Activated T-cell treated with anti-CD3 and anti-CD28 coated beads, Interleukin-2, amount 50 U/mL, for 1 hour (primary cell): Measurements from ENCODE around the gene CCIN.
A peak's percentile ranks its signal among the peaks of the same experiment; 100 is the strongest.
"Not testable (repeated sequence)": the region's sequence is repeated elsewhere in the genome, so short reads cannot be mapped to it uniquely, and the experiment has no call there.

ENCODE experiments used
- DNase-seq: peaks from one replicate; pipeline ENCODE4 v3.0.0-alpha.2; 2020

Gene CCIN

DNA sequence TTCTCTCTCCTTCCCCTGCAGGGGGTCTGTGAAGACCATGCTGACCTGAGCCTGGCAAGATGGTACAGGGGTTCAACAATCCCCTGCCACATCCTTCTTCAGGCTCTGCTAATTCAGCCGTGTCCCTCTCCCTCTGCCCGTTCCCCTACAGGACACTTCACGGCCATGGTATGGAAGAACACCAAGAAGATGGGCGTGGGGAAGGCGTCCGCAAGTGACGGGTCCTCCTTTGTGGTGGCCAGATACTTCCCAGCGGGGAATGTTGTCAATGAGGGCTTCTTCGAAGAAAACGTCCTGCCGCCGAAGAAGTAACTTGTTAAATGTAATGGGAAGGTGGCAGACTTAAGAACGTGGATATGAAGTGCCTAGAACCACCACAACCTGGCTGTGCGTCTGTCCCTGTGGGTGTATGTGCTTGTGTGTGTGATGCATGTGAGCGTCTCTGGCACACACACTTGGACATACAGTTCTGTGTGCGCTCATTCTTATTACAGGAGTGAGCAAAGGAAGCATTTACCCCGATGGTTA is 6.9 kb upstream of the CCIN start:
- no peak for DNase-seq

DNA sequence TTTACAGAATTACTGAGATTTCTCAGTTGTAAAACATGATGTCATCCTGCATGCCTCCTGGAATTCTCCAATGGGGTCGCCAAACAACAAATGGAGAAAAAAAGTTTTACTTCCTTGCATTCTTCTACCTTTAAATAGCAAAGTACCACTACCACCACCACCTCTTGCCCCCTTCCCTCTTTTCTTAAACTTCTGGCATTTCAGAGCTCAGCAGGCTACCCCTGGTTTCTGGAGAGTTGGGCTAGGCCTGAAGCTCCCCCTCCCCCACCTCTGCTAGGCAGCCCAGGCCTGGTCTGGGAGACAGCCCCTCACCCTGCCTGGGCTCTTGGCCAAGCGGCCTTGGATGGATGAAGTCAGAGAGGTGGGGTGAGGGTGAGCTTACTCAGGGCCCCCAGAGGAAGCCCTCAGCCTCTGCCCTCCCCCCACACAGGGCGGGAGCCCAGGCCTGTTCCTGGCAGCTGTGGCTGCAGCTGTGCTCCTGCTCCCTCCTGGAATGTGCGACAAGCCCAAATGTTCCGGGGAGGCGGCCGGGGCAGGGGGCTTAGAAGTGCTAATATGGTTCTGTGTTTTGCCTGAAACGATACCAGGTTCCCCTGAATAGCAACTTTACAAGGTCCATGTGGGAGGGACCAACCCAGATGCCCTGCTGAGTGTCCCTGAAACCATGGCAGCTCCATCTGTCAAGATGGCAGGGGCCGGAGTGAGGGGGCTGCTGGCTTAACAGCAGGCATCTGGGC is 6.0 kb upstream of the CCIN start:
- DNase-seq = no peak

GRCh38 chr9:36163786-36164170 is 5.4 kb upstream of the CCIN start:
- no peak for DNase-seq

DNA sequence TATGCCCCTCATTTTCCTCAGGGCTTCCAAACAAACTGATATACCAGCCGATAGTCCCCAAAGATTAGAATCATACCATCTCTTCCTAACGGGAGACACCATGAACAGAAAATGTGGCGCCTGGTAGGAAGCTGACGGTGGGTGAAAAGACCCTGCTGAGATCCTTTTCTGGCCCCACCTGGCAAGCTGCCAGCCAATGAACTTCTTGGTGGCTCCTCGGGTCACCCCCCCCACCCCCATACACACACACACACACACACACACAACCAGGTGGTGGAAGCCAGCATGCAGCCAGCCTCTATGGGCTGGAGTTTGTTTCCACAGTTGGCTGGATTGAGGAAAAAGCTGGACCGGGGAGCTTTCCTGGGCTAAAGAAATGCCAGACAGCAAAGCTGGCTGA is 4.8 kb upstream of the CCIN start:
- no peak for DNase-seq

DNA sequence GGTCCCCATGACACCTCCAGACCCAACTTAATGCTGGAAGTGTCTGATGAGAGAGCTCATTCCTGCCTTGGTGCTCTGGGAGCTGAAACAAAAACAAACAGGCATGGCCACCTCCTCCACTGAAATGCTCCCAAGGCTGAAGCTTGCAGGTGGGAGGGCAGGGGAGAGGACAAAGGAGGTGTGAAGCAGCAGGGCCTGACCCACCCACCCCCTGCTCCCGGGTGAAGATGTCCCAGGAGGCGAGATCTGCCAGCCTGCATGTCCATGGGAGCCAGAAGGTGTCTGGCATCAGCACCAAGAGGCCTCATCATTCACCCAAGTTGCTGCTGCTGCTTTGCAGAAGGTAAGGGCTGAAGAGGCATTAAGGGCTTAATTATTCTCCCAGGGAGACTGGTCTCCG is 4.2 kb upstream of the CCIN start:
- DNase-seq = no peak

GRCh38 chr9:36165826-36166167 is 3.4 kb upstream of the CCIN start:
- DNase-seq = no peak

DNA sequence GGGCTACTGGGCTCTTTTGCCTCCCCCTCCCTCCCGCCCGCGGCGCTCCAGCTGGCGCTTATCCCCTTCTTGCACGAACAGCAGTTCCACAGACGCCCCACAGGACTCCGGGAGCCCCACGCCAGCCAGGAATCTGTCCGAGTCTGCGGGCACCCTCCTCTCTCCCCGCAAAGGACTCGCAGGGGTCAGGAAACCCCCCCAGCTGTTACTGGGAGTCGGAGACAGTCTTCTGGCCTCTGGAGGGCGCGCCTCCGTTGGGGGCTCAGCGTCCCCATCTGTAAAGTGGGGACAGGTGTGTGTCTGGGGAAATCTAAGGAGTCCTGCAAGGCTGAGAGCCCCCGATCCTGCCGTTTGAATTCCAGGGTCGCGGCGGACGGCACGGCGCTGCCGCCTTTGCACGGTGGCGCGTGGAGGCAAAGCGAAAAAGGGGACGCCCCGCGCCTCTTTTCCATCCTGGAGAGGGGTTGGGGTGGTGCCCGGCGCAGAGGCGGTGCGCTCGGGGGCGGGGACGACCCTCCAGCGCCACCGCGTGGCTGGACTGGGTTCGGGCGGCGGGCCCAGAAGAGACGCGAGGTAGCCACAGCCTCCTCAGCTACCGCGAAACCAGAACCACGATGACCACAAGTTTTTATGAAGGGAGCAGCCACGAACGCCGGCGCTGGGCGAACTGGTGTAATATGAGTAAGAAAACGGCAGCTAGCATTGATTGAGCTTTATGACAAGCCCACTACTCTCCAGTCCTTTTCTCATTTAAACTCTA is 2.8 kb upstream of the CCIN start:
- peak; percentile 91 for DNase-seq

GRCh38 chr9:36169708-36170107 is 520 bp downstream of the CCIN start:
- no peak for DNase-seq

- DNase-seq = no peak
These were observed 1.3 kb downstream of the CCIN start for GRCh38 chr9:36170531-36170930.

GRCh38 chr9:36173861-36174260 is 4.7 kb downstream of the CCIN start:
- DNase-seq = no peak

GRCh38 chr9:36174271-36174670 is 5.1 kb downstream of the CCIN start:
- DNase-seq = no peak

DNA sequence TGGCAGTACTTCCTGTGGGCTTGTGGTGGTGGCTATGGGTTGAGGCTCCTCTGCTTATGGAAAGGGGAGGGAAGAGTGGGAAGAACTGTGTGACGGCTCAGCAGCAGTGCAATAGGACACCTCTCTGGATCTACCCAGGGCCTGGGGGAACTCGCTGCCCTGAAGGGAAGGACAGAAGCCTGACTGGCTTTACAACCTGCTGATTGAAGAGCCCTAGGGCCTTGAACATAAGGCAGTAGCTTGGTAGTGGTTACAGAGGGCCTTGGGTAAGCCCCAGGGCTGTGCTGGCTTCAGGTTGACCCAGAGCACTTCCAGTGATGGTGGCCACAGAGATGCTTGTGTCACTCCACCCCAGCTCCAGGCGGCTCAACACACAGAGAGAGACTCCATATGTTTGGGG is 5.5 kb downstream of the CCIN start:
- DNase-seq = no peak

- not testable (repeated sequence) for DNase-seq
These were observed 6.0 kb downstream of the CCIN start for GRCh38 chr9:36175209-36175608.

- DNase-seq = not testable (repeated sequence)
These were observed 7.3 kb downstream of the CCIN start for GRCh38 chr9:36176496-36176895.

- DNase-seq = no peak
These were observed 8.4 kb downstream of the CCIN start for GRCh38 chr9:36177571-36177970.

DNA sequence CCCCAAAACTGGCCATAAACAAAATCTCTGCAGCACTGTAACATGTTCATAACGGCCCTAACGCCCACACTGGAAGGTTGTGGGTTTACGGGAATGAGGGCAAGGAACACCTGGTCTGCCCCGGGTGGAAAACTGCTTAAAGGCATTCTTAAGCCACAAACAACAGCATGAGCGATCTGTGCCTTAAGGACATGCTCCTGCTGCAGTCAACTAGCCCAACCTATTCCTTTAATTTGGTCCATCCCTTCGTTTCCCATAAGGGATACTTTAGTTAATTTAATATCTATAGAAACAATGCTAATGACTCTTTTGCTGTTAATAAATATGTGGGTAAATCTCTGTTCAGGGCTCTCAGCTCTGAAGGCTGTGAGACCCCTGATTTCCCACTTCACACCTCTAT is 11.1 kb downstream of the CCIN start:
- DNase-seq = not testable (repeated sequence)

- no peak for DNase-seq
These were observed 18.2 kb downstream of the CCIN start for GRCh38 chr9:36187414-36187813.

- DNase-seq = no peak
These were observed 19.0 kb downstream of the CCIN start for GRCh38 chr9:36188212-36188611.

GRCh38 chr9:36189976-36190375 is 20.8 kb downstream of the CCIN start:
- no peak for DNase-seq

GRCh38 chr9:36190388-36191289 is 21.5 kb downstream of the CCIN start, which contains the start of gene CLTA:
CLTA (plus strand) TSS chr9:36190921; CDS start chr9:36191057, 136 bp downstream.
- peak; percentile 88 for DNase-seq

GRCh38 chr9:36191290-36191645 is 22.1 kb downstream of the CCIN start:
- no peak for DNase-seq

DNA sequence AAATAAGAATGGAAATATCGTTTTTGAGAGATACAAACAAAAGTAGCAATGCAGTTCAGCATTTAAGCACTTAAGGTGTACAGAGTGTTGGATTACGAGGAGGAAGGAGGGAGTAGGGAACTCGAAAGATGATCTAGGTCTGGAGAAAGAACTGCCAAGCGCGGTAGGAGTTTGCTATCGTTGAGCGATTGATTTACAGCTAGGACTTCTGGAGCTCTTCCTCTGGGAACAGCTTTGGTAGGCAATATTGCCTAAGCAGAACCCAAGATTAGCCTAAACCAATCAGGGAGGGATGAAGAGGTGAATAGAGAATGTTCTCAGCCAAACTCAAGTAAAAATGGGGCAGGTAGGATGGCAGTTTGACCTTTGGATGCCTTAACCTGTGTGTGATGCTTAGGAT is 22.5 kb downstream of the CCIN start:
- DNase-seq = no peak

DNA sequence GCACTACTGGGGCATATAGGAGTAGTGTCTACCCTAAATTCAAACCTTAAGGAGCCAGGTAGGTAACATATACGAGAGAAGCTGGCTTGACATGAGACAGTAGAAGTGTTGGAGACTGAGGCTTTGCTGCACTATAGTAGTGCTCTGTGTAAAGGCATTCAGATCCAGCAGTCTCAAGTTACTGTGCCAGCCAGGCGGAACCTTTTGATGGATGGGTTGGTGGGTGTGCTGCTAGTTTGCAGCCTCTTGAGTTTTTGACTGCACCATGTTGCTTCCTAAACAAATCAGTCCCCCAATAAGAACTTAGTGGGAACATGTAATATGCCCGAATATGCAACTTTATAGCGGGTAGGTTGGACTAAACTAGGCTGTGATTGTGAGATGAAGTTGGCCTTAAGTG is 23.0 kb downstream of the CCIN start:
- DNase-seq = no peak
